ENCODE measurements around the gene GNAS. TPM values are rescaled to one million over a fixed set of nuclear protein-coding genes. Genes with fewer than 3 reads are reported as not detected.

The GNAS gene
- total RNA-seq, 1 donor from 2014 or later, result 744 TPM

DNA sequence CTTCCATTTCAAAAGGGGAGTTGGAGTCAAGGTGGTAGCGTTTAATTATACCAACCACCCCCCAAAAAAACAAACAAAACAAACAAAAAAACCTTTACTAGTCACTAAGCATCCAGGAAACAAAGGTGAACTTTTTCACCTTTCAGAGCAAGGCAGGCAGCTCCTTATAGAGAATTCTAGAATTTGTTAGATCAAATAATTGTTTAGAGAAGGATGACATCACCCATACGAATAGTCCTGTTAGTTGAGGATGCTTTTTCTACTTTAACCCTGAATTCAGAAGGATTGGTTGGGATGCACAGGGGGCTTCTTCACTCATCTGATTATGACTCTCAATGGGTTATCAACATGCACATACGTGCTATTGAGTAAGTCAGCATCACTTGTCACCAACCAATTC, 44.3 kb downstream of the GNAS start:
- no peak overlapping the region for H3K27ac ChIP-seq
- no peaks in the 10 kb centered on the region for H3K9me3 ChIP-seq
- H3K4me1 ChIP-seq, result peaks cover 77% of the 10 kb centered on the region
- no peaks in the 10 kb centered on the region for H3K27me3 ChIP-seq (ENCODE audit: low read depth)
- H3K4me3 ChIP-seq, result no peak overlapping the region
- peaks cover 31% of the 10 kb centered on the region for H3K36me3 ChIP-seq
- no peak for TF ChIP-seq CTCF (IDR thresholded peaks at IDR 0.05)
- no peak for DNase-seq
- intact Hi-C loops (cut with DNase I), result no loop called here
- ATAC-seq, result no peak

- H3K4me1 ChIP-seq, result peaks cover 77% of the 10 kb centered on the region
- intact Hi-C loops (cut with DNase I), result no loop called here
- no peaks in the 10 kb centered on the region for H3K27me3 ChIP-seq (ENCODE audit: low read depth)
- no peak for DNase-seq
- no peak for ATAC-seq
- no peak for TF ChIP-seq CTCF (IDR thresholded peaks at IDR 0.05)
- H3K9me3 ChIP-seq, result no peaks in the 10 kb centered on the region
- no peak overlapping the region for H3K27ac ChIP-seq
- no peak overlapping the region for H3K4me3 ChIP-seq
- peaks cover 34% of the 10 kb centered on the region for H3K36me3 ChIP-seq
These were observed 45.0 kb downstream of the GNAS start for GRCh38 chr20:58897488-58897887.

DNA sequence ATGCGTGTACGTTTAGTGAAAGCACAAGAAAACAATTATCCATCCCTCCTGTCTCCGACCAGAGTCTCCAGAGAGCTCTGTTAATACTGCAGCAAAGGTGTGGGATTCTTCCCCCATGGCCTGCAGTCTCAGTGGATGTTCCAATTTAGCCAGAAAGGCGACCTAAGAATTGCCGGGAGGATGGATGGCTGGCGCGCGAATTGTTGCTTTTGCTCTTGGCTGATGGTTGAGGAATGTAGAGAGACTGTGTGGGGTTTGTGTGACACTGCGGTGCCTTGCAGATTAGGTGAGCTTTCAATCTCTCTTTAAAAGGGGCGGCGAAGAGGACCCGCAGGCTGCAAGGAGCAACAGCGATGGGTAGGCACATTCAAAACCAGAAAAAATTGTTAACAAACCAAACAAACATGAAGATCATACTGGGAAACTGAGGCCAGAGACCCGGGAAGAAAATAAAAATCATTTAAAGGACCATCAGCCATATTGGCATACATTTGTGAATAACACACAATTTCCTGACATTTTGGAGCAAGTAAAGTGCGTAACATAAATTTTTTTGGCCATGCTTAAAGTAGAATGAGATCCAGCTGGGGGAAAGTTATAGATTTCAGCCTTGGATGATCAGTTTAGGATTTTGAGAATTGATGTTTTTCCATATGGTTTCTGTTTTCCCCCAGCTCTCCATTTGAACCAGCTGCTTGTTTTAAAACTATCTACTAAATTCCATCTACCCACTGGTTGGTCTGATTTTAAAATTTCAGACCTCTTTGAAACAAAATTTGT, 46.3 kb downstream of the GNAS start:
- DNase-seq, result no peak
- H3K9me3 ChIP-seq, result no peaks in the 10 kb centered on the region
- intact Hi-C loops (cut with DNase I), result no loop called here
- H3K4me3 ChIP-seq, result no peak overlapping the region
- TF ChIP-seq CTCF (IDR thresholded peaks at IDR 0.05), result no peak
- peaks cover 66% of the 10 kb centered on the region for H3K4me1 ChIP-seq
- H3K27ac ChIP-seq, result no peak overlapping the region
- ATAC-seq, result no peak
- peaks cover 45% of the 10 kb centered on the region for H3K36me3 ChIP-seq
- H3K27me3 ChIP-seq (ENCODE audit: low read depth), result no peaks in the 10 kb centered on the region

DNA sequence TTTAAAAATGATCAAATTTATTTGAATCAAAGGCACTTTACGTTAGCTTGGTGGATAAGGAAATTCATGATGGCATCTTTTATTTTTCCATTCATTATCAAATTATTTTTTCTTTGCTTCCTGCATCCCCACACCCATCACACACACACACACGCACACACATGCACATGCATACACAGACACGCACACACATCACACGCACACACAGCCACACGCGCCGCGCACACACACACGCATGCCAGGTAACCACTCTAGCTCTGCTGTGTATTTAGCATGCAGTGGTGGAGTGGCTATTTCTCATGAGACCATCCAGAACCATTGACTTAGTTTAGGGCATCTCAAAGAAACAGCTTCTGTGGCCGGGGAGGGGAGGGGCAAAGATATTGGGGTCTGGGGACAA, 47.0 kb downstream of the GNAS start:
- DNase-seq, result no peak
- no peak overlapping the region for H3K4me3 ChIP-seq
- intact Hi-C loops (cut with DNase I), result no loop called here
- no peaks in the 10 kb centered on the region for H3K27me3 ChIP-seq (ENCODE audit: low read depth)
- TF ChIP-seq CTCF (IDR thresholded peaks at IDR 0.05), result no peak
- peaks cover 59% of the 10 kb centered on the region for H3K4me1 ChIP-seq
- H3K27ac ChIP-seq, result no peak overlapping the region
- ATAC-seq, result no peak
- peaks cover 52% of the 10 kb centered on the region for H3K36me3 ChIP-seq
- H3K9me3 ChIP-seq, result no peaks in the 10 kb centered on the region

DNA sequence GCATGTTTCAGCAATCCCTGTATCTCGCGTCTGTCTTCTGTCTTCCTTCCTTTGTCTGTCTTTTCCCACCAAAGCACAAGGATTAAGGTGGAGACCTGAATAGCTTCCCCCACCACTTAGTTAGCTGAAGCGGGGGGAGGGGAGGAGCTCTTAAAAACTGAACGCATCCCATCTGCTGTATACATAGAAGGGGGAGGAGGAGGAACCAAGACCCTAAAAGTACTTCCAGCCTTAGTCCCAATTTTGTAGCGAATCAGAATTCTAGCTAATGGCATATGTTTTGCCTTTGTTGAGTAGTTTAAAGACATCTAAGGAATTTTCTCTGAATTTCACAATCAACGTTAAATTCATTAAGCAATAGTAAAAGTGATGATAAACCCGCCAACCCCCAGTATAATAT, 47.9 kb downstream of the GNAS start:
- no peak for TF ChIP-seq CTCF (IDR thresholded peaks at IDR 0.05)
- no peak for DNase-seq
- peaks cover 54% of the 10 kb centered on the region for H3K4me1 ChIP-seq
- H3K36me3 ChIP-seq, result peaks cover 61% of the 10 kb centered on the region
- intact Hi-C loops (cut with DNase I), result no loop called here
- H3K27ac ChIP-seq, result no peak overlapping the region
- no peak for ATAC-seq
- no peaks in the 10 kb centered on the region for H3K9me3 ChIP-seq
- H3K4me3 ChIP-seq, result no peak overlapping the region
- H3K27me3 ChIP-seq (ENCODE audit: low read depth), result no peaks in the 10 kb centered on the region

Measured in lower lobe of right lung (tissue), 2 donors.